HG03103 (cell line): ENCODE results near the gene DMRT1.

Experiments used
- ATAC-seq: cut with Tn5 transposase; IDR thresholded peaks from one replicate; pipeline ENCODE4 v1.9.1; 2021; ENCODE audit warnings: low read depth; ENCODE audit not compliant: unreplicated experiment

DMRT1 gene

GRCh38 chr9:969310-970150 lies 128.0 kb downstream of the DMRT1 start:
- ATAC-seq = no peak

DNA sequence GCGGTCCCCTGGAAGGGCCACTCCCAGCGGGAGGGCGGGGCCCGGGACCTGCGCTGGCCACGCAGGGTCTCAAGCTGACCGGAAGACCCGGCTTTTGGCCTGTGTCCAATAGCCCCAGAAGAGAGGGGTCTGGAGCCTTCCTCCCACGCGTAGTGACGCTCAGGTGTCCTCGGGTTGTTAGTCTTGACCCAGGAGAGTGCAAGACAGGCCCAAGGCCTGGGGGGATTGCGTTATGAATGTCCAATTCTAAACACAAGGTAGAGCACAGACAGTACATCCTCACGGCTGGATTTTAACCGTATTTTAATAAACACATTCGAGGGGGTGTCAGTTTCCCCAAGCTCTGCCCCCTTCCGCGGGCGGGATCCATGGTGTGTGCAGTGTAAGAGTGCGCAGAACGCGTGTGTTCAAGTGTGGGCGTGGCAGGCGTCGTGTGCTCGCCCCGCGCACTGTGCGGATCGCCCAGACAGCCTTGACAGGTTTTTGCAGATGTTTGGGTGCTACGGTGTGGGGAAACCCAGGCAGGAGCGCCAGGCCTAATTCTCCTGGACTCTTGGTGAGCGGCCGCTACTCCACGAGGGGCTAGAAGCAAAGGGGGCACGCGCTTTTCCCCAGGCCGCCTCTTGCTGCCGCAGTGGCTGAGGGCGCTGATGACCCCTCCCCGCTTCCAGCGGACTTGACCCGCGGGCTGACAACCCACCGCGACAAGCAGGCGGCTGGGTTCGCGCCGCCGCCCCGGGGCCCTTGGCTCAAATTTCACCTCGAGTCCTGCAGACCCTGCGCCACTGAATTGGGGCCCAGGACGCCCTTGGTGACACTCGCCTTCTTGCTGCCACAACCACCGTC lies 128.9 kb downstream of the DMRT1 start:
- no peak for ATAC-seq

- ATAC-seq = no peak
Observed at GRCh38 chr9:971901-972500, 130.5 kb downstream of the DMRT1 start.

- no peak for ATAC-seq
Observed at GRCh38 chr9:972501-973294, 131.2 kb downstream of the DMRT1 start.

DNA sequence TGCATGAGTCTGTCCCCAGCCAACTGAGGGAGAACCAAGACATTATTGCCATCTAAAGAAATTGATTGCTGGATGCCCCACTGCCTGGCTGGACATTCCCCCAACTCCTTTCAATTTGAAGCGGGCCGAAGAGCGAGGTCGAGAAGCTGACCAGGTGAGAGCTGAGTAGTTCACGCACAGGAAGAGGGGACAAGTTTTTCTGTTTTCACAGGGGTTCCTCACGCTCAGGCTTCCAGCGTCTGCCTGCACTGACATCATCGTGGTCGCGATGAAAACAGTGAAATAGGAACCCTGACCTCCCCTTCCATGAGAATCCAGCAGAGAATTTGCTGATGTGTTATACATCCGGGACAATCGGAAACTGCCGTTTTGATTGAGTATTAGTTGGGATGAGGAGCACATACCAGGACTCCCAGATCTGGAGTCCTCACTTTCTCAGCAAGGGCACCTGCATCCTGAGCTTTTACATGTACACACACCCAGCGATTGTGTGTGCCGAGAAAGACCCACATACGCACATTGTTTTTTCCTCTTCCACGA lies 131.9 kb downstream of the DMRT1 start:
- no peak for ATAC-seq

DNA sequence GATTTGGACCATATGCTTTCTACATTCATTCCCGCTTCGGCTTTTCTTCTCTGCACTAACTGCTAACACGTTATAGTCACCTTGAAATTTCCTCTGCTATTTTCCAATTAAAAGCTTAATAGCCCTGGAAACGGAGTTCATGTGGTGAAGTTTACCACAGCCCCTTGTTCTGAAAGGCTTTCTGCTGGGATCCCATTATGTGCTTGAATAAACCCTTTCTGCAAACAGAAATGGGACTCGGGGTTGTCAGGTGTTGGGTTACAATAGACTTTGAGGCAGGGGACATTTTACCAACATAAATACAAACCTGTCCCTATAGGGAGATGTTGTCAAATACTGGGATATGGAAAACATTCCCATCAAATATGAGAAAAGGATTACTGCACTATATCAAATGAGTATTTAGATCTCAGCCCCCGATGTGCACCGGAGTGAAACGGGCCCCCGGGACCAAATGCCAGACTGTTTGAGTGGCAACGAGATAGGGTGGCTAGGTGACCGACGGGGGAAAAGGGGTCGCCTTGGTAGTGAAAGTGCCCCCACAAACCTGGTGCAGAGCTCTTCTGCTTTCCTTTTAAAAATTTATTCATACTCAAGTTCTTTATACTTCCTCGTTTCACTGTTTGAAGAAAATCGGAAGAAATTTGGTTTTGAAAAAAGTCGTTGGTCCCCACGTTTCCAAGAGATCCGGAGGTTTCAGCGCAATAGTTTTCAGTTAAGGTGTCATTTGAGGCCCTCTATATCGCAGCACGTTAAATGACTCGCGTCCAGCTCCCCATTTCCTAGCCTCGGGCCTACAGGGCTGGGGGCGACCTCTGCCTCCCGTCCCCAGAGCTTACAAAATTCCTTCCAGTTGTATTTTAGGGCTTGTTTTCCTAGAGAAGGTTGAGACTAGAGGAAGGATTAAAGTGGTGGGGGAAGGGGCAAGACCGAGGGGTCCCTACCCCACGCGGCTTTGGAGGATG lies 132.8 kb downstream of the DMRT1 start:
- ATAC-seq = no peak

DNA sequence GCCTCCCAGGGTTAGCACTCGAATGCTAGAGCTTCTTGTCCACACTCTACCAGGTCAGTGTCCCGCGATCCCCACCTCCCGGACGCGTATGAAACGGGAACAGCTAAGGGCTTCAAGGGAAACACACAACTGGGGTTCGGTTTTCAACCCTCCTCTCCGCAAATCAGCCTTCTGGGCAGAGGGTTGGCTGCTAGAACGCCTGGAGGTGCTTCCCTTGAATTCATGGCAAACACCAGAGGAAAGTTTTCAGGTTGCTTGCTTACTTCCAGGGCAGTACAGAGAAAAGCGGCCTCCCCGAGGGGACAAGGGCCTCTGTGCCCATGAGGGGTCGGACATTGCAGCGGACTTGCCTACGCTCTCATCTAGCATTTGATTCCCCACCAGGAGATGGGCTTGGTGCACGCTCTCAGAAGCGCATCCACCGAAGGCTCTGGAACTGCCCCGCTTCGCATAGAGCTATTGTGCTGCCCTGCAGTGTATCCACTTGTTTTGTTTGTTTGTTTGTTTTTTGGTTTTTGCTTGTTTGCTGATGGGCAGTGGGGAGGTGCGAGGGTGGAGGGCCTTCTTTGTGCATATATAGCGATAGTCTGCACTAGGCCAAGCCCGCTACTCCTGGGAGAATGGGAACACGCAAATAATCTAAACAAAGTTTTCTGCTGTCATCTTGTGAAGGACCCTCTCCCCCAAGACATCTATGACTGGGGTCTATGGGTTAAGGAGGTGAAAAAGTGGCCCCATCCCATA lies 133.7 kb downstream of the DMRT1 start:
- no peak for ATAC-seq

- ATAC-seq = no peak
Observed at GRCh38 chr9:975740-976257, 134.3 kb downstream of the DMRT1 start.

- no peak for ATAC-seq
Observed at GRCh38 chr9:976258-976942, 134.9 kb downstream of the DMRT1 start, which contains the start of gene DMRT3. Gene DMRT3 (plus strand): TSS chr9:976655. CDS start chr9:977002, 347 bp downstream.

- ATAC-seq = no peak
Observed at GRCh38 chr9:976943-977837, 135.7 kb downstream of the DMRT1 start.

DNA sequence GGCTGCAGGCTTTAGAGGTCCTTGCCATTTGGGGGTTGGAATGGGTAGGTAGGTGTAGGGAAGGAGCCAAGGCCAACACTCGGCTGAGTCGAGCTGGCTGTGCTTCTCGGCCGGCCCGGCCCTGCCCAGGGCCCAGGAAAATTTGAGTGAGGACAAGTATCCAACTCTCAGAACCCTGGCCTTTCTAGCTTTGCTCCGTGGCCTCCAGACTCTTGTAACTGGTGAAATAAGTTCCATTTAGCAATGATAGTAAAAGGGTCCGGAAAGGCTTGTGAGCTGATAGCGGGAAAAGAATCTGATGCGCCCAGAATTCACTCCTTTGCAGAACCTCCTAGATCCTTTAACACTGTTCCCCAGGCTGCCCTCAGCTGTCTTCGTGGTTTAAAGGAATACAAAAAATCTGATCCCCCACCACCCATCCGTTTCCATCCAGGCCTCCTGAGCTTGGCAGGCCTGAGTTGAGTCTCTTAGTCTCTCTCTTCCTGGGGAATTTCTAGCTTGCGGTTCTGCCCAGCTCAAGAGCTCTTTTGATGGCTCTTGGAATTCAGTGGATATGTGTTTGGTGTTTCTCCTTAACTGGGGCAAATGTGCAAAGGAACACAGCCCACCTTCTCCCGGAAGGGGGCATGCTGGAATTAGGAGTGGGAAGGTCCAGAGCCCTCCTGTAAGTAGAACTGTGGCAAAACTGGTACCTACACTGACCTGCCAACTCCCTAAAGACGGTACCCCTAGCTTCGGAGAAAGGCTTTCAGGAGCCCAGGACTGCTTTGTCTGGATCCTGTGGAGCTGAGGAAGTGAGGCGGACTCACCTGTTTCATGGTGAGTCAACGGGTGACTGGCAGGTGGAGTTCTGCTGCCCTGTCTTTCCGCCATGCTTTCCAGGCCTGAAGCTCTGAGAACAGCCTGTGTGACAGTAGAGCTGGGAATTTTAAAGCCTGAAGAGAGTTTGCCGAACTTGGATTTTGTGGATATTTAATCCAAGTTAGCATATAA lies 136.6 kb downstream of the DMRT1 start:
- ATAC-seq = no peak

DNA sequence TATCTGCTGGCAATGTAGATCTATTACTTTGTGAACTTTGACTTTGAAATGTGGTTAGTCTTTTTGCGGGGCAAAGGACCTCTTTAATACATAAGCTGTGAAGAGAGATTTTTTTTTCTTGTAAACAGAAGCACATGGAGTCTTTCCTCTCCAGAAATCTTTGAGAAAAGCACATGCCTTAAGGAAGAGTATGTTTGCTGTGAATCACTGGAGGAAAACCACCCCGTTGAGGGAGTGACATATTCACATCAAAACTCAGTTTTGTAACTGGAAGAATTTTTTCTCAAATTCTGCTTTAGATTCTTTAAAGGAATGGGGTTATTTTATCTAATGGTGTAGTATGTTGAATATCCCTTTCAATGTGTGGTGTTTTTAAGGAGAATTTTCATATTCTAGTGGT lies 138.5 kb downstream of the DMRT1 start:
- no peak for ATAC-seq

GRCh38 chr9:980640-981039 lies 139.1 kb downstream of the DMRT1 start:
- ATAC-seq = no peak

- no peak for ATAC-seq
Observed at GRCh38 chr9:981491-981898, 140.0 kb downstream of the DMRT1 start.
